ENCODE results near the gene SLC12A7.

SLC12A7 gene

GRCh38 chr5:1037123-1037670, 74.7 kb downstream of the SLC12A7 start:
- FAIRE-seq = no peak

GRCh38 chr5:1036504-1037122, 75.2 kb downstream of the SLC12A7 start:
- DNase-seq (ENCODE audit: low spot score) = no peak
- FAIRE-seq = no peak

More at GRCh38 chr5:1037123-1037670, 74.7 kb downstream of the SLC12A7 start:
- no peak for DNase-seq (ENCODE audit: low spot score)

GRCh38 chr5:1035421-1036405, 76.2 kb downstream of the SLC12A7 start:
- DNase-seq (ENCODE audit: low spot score) (no peak), FAIRE-seq (no peak)

- DNase-seq (ENCODE audit: low spot score) = no peak
Observed at GRCh38 chr5:1034986-1035385, 76.9 kb downstream of the SLC12A7 start.

GRCh38 chr5:1034421-1034905, 77.4 kb downstream of the SLC12A7 start:
- no peak for FAIRE-seq
- no peak for DNase-seq (ENCODE audit: low spot score)

More at GRCh38 chr5:1034986-1035385, 76.9 kb downstream of the SLC12A7 start:
- no peak for FAIRE-seq

GRCh38 chr5:1033606-1034420, 78.0 kb downstream of the SLC12A7 start:
- DNase-seq (ENCODE audit: low spot score) (no peak), FAIRE-seq (no peak)

- FAIRE-seq (no peak), DNase-seq (ENCODE audit: low spot score) (no peak)
Observed at GRCh38 chr5:1033178-1033577, 78.7 kb downstream of the SLC12A7 start.

GRCh38 chr5:1032551-1033027, 79.3 kb downstream of the SLC12A7 start:
- FAIRE-seq = no peak
- no peak for DNase-seq (ENCODE audit: low spot score)

GRCh38 chr5:1032011-1032410, 79.9 kb downstream of the SLC12A7 start:
- FAIRE-seq (no peak), DNase-seq (ENCODE audit: low spot score) (no peak)

- FAIRE-seq = no peak
- no peak for DNase-seq (ENCODE audit: low spot score)
Observed at GRCh38 chr5:1031306-1031959, 80.4 kb downstream of the SLC12A7 start.

- DNase-seq (ENCODE audit: low spot score) (no peak), FAIRE-seq (no peak)
Observed at GRCh38 chr5:1030801-1031271, 81.0 kb downstream of the SLC12A7 start.

GRCh38 chr5:1029945-1030625, 81.8 kb downstream of the SLC12A7 start:
- FAIRE-seq = no peak

GRCh38 chr5:1029282-1029944, 82.5 kb downstream of the SLC12A7 start:
- FAIRE-seq (no peak), DNase-seq (ENCODE audit: low spot score) (no peak)

More at GRCh38 chr5:1029945-1030625, 81.8 kb downstream of the SLC12A7 start:
- DNase-seq (ENCODE audit: low spot score) = no peak

- DNase-seq (ENCODE audit: low spot score) = no peak
- FAIRE-seq = no peak
Observed at GRCh38 chr5:1028481-1029281, 83.2 kb downstream of the SLC12A7 start.

GRCh38 chr5:1027631-1028441, 84.0 kb downstream of the SLC12A7 start:
- no peak for DNase-seq (ENCODE audit: low spot score)

GRCh38 chr5:1026700-1027621, 84.9 kb downstream of the SLC12A7 start:
- DNase-seq (ENCODE audit: low spot score) (no peak), FAIRE-seq (no peak)

More at GRCh38 chr5:1027631-1028441, 84.0 kb downstream of the SLC12A7 start:
- FAIRE-seq = no peak
